GM23338 (cell line): Measurements from ENCODE around the gene FEV.
A peak's percentile ranks its signal among the peaks of the same experiment; 100 is the strongest.

ENCODE experiments used
- CREB1 ChIP-seq: fragments of 250-450 bp; sonication (Bioruptor Pico); IDR thresholded peaks from 2 replicates; pipeline ENCODE4 v1.5.0; 2020; ENCODE audit warnings: low read depth, mild to moderate bottlenecking, moderate library complexity
- CTCF ChIP-seq, 2 experiments: fragments of 200-600 bp in 1 of 2; sonication (generic) in 1 of 2; conservative IDR thresholded peaks; 2 replicates each; pipeline versions ENCODE4 v1.5.1 to v1.6.1; 2016 to 2017; ENCODE audit warnings: antibody characterized with exemption in 2 of 2, low read depth in 2 of 2, mild to moderate bottlenecking in 2 of 2, moderate library complexity in 1 of 2
- EZH2phosphoT487 ChIP-seq: fragments of 200-600 bp; sonication (generic); IDR thresholded peaks from one replicate; pipeline ENCODE4 v1.8.1; 2018; ENCODE audit warnings: antibody characterized with exemption; ENCODE audit not compliant: unreplicated experiment
- REST ChIP-seq: IDR thresholded peaks from one replicate; pipeline ENCODE4 v1.6.1; 2018; ENCODE audit warnings: antibody characterized with exemption; ENCODE audit not compliant: unreplicated experiment

GRCh38 chr2:218953366-218953954 lies 31.5 kb downstream of the FEV start:
- TF ChIP-seq CTCF (conservative IDR thresholded peaks at IDR 0.05; ENCODE audit: low read depth in 2 of 2): peak; percentile 54 to 76
- TF ChIP-seq EZH2phosphoT487: no peak
- TF ChIP-seq REST: no peak
- no peak for TF ChIP-seq CREB1 (CRISPR knock-in tag)
